A673 (cell line): ENCODE data around the gene GPR62. TPM values are rescaled to one million over a fixed set of nuclear protein-coding genes. Genes with fewer than 3 reads are reported as not detected.

ENCODE experiments used
- BruUV-seq: library from RNA; stranded (reverse); fragments of 400-500 nt; replicated peaks from 2 replicates; lab custom pipeline; 2021; lab: Mats Ljungman, UMichigan
- CTCF ChIA-PET: fragments of 300-600 bp; sonication (Branson Sonifier 250); formaldehyde crosslinking; loops from one replicate; lab custom pipeline; 2022; ENCODE audit warnings: antibody characterized with exemption; lab: Charles Lee
- POLR2A ChIA-PET: fragments of 300-600 bp; sonication (Branson Sonifier 250); formaldehyde crosslinking; loops from one replicate; lab custom pipeline; 2022; ENCODE audit warnings: antibody characterized with exemption; ENCODE audit not compliant: low non-redundant PET; lab: Charles Lee
- DNase-seq: peaks from one replicate; pipeline ENCODE4 v3.0.0-alpha.2; 2015; ENCODE audit warnings: low spot score
- H3K27ac ChIP-seq: fragments of 200-600 bp; sonication (generic); 2 replicates; pipeline ENCODE4 v1.5.1; 2016; ENCODE audit warnings: mixed run types, low read depth, mild to moderate bottlenecking, mixed read lengths, antibody characterized with exemption, low read length; ENCODE audit not compliant: poor library complexity, severe bottlenecking
- H3K27me3 ChIP-seq: fragments of 200-600 bp; sonication (generic); replicated peaks from 2 replicates; pipeline ENCODE4 v1.6.1; 2017; ENCODE audit warnings: mixed run types, low read depth, mild to moderate bottlenecking, mixed read lengths, antibody characterized with exemption, low read length; ENCODE audit not compliant: insufficient read depth, poor library complexity
- H3K36me3 ChIP-seq: fragments of 200-600 bp; sonication (generic); 2 replicates; pipeline ENCODE4 v1.6.1; 2016; ENCODE audit warnings: mixed run types, mild to moderate bottlenecking, mixed read lengths, antibody characterized with exemption, low read length; ENCODE audit not compliant: insufficient read depth, poor library complexity, severe bottlenecking
- H3K4me1 ChIP-seq: fragments of 200-600 bp; sonication (generic); 2 replicates; pipeline ENCODE4 v1.6.1; 2017; ENCODE audit warnings: mixed run types, mild to moderate bottlenecking, mixed read lengths, antibody characterized with exemption, low read length; ENCODE audit not compliant: insufficient read depth, poor library complexity, severe bottlenecking
- H3K4me3 ChIP-seq: fragments of 200-600 bp; sonication (generic); 2 replicates; pipeline ENCODE4 v1.5.1; 2016; ENCODE audit warnings: low read depth, mixed run types, mild to moderate bottlenecking, mixed read lengths, low read length; ENCODE audit not compliant: poor library complexity, severe bottlenecking
- H3K9me3 ChIP-seq: fragments of 200-600 bp; sonication (generic); 2 replicates; pipeline ENCODE4 v1.6.1; 2016; ENCODE audit warnings: mixed run types, low read depth, mild to moderate bottlenecking, mixed read lengths, antibody characterized with exemption, low read length; ENCODE audit not compliant: poor library complexity, severe bottlenecking
- CTCF ChIP-seq: fragments of 300-800, 200-600 bp; sonication (generic); conservative IDR thresholded peaks from 2 replicates; pipeline ENCODE4 v1.5.1; 2017; ENCODE audit warnings: low read depth, mild to moderate bottlenecking, antibody characterized with exemption, low read length, moderate library complexity, mixed read lengths
- EZH2 ChIP-seq: fragments of 200-600 bp; sonication (generic); IDR thresholded peaks from 2 replicates; pipeline ENCODE4 v1.6.1; 2017; ENCODE audit warnings: borderline replicate concordance, low read depth, mild to moderate bottlenecking, mixed read lengths, antibody characterized with exemption, low read length; ENCODE audit not compliant: poor library complexity, severe bottlenecking
- intact Hi-C: fragments of 100-400 bp; cut with micrococcal nuclease; formaldehyde crosslinking; loops from one replicate; pipeline ENCODE4 v1.10.0; 2022; ENCODE audit not compliant: unreplicated experiment
- total RNA-seq: library from RNA; stranded (reverse); gene quantifications from 2 replicates; pipeline ENCODE4 v1.2.3, GENCODE V29; 2021

The GPR62 gene
- total RNA-seq, 1 experiment from 2014 or later, result not detected

GRCh38 chr3:51968883-51969678 is 13.9 kb downstream of the GPR62 start:
- POLR2A ChIA-PET, result no interaction called here
- no peak for DNase-seq

GRCh38 chr3:51969841-51970240 is 14.7 kb downstream of the GPR62 start:
- intact Hi-C loops, result no loop called here
- Histone ChIP-seq H3K27ac (no peak overlapping the region), H3K4me1 (peaks cover 8% of the 10 kb centered on the region), H3K4me3 (no peak overlapping the region), H3K27me3 (no peaks in the 10 kb centered on the region), H3K9me3 (no peaks in the 10 kb centered on the region), H3K36me3 (no peaks in the 10 kb centered on the region)
- POLR2A ChIA-PET, result no interaction called here
- DNase-seq, result no peak
- no peak for TF ChIP-seq CTCF
- TF ChIP-seq EZH2, result no peak
- CTCF ChIA-PET, result no interaction called here
- no TSS peak for BruUV-seq

More at GRCh38 chr3:51968883-51969678, 13.9 kb downstream of the GPR62 start:
- no peak overlapping the region for H3K27ac ChIP-seq
- peaks cover under 1% of the 10 kb centered on the region for H3K4me1 ChIP-seq
- CTCF ChIA-PET, result no interaction called here
- H3K27me3 ChIP-seq, result no peaks in the 10 kb centered on the region
- no peaks in the 10 kb centered on the region for H3K9me3 ChIP-seq
- intact Hi-C loops, result no loop called here
- TF ChIP-seq EZH2 (no peak), CTCF (no peak)
- H3K4me3 ChIP-seq, result no peak overlapping the region
- no TSS peak for BruUV-seq
- H3K36me3 ChIP-seq, result no peaks in the 10 kb centered on the region

GRCh38 chr3:51970606-51971300 is 15.6 kb downstream of the GPR62 start:
- CTCF ChIA-PET, result no interaction called here
- TF ChIP-seq CTCF (no peak), EZH2 (no peak)
- DNase-seq, result no peak
- H3K27me3 ChIP-seq, result no peaks in the 10 kb centered on the region
- no peak overlapping the region for H3K27ac ChIP-seq
- H3K36me3 ChIP-seq, result no peaks in the 10 kb centered on the region
- BruUV-seq, result no TSS peak
- intact Hi-C loops, result no loop called here
- POLR2A ChIA-PET, result no interaction called here
- H3K9me3 ChIP-seq, result no peaks in the 10 kb centered on the region
- no peak overlapping the region for H3K4me3 ChIP-seq
- H3K4me1 ChIP-seq, result peaks cover 8% of the 10 kb centered on the region
